Pancreas (tissue), 10 donors: ENCODE results near the gene MYL3. TPM values are rescaled to one million over a fixed set of nuclear protein-coding genes. Genes with fewer than 3 reads are reported as not detected.

Experiments used
- ATAC-seq, 4 donors: fragments of 200-7000 bp; cut with Tn5 transposase; one replicate each; pipeline versions ENCODE4 v1.8.0 to v1.9.1; 2020; ENCODE audit warnings: mild to moderate bottlenecking in 4 of 4, moderate library complexity in 4 of 4
- DNase-seq, 6 donors: peaks; one replicate each; pipeline ENCODE4 v3.0.0-alpha.2; 2020
- FAIRE-seq: peaks from 2 replicates; lab custom pipeline; 2012; peaks lifted over from hg19 to GRCh38; lab: Jason Lieb, UNC
- H3K27ac ChIP-seq, 4 donors: fragments of 200-600 bp; sonication (generic); 1 replicate in 3 of 4; 2 replicates in 1 of 4; pipeline versions ENCODE4 v1.5.0 to v1.8.0; 2020
- H3K27me3 ChIP-seq, 4 donors: fragments of 200-600 bp; one replicate each; pipeline ENCODE4 v1.8.0; 2021
- H3K36me3 ChIP-seq, 3 donors: fragments of 200-600 bp; sonication (generic) in 1 of 3; one replicate each; pipeline versions ENCODE4 v1.5.0 to v1.8.0; 2020 to 2021
- H3K4me1 ChIP-seq, 3 donors: fragments of 200-600 bp; one replicate each; pipeline ENCODE4 v1.8.0; 2021
- H3K4me3 ChIP-seq, 4 donors: fragments of 200-600 bp; sonication (generic) in 2 of 4; one replicate each; pipeline versions ENCODE4 v1.5.0 to v1.8.0; 2020 to 2021
- H3K9me3 ChIP-seq, 4 donors: fragments of 200-600 bp; one replicate each; pipeline ENCODE4 v1.8.0; 2021
- WGBS, 2 donors: extraction: QIAGEN DNeasy Blood & Tissue Kit; methylation state at CpG; one replicate each; pipeline ENCODE4 v1.1.7; 2013; 5-methylcytosine and 5-hydroxymethylcytosine counted together
- intact Hi-C, 3 donors: fragments of 100-400 bp; cut with DNase I; formaldehyde crosslinking; loops; one replicate each; pipeline versions ENCODE4 v1.11.1 to v1.14.2; 2022
- polyA plus RNA-seq, 2 donors: library from polyadenylated mRNA; stranded (reverse); fragments of 200-250 nt; gene quantifications; one replicate each; pipeline ENCODE4 v1.2.3, GENCODE V29; 2013
- total RNA-seq, 6 donors: library from RNA; stranded (reverse); fragmentation: NEBNext Ultra II Directional in 4 of 6; extraction: Animal tissue kit (Norgen Biotek cat#: 25700) in 4 of 6; gene quantifications; one replicate each; pipeline versions ENCODE4 v1.2.1 to v1.2.4, GENCODE V29; 2021 to 2023
- TF ChIP-seq, protein P1 (sequence below), 4 donors: fragments of 200-600 bp; sonication (generic) in 3 of 4; IDR thresholded peaks; one replicate each; pipeline versions ENCODE4 v1.5.0 to v1.8.0; 2021; ENCODE audit warnings: antibody characterized with exemption in 4 of 4
- donor health status: healthy with polysubstance abuse.
- donor health status: DM: no; HTN: no; CAD: no; lungs with moderate emphysema.
- donor health status: DM: no; HTN: no; CAD: no.
- donor health status: control.
- donor health status: control.
- donor health status: Bipolar disorder and iron deficiency.
- donor health status: DM: yes; HTN: yes; CAD: no.
- donor health status: DM: no; HTN: no; CAD: no.
- donor health status: DM: no; HTN: no; CAD: no.
- donor health status: DM: yes; HTN: yes; CAD: no.

The MYL3 gene
- total and polyA plus RNA-seq, 8 donors = 0.26 to 2.5 (median 0.71) TPM; not detected in 2

DNA sequence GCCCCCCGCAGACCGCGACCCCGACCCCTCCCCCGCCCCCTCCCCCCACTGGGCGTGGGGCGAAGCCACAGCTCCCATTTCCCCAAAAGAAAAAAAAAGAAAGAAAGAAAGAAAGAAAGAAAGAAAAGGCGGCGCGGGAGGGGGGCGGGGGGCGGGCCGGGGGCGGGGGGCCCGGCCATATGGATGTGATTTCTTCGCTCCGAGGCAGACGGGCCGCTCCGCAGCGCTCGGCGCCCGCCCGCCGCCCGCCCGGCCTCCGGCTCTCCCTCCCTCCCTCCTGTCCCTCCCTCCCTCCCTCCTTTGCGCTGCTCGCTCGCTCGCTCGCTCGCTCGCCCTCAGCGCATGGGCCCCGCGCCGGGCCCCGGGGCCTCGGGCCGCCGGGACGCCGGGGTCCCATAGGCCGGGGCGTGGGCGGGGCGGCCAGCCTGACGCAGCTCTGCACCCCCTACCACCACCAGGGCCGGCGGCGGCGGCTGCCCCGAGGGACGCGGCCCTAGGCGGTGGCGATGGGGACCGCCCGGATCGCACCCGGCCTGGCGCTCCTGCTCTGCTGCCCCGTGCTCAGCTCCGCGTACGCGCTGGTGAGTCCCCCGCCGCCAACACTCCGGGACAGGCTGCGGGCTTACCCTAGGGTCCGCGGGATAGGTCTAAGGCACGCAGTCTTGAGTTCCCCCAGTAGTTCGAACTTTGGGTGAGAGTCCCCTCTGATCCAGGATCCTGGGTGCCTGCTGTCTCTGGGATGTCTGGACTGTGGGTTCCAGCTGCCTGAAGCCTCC is 20.0 kb upstream of the MYL3 start:
- ATAC-seq (peak; percentile 57 to 75 (median 62)), DNase-seq (no peak), FAIRE-seq (no peak)
- Histone ChIP-seq H3K9me3 (no peaks in the 10 kb centered on the region), H3K27ac (no peak overlapping the region), H3K27me3 (peaks cover 0 to 4% (median 0%) of the 10 kb centered on the region in 4 donors), H3K4me3 (peak overlapping the region in 3 of 4 donors; percentile 33 to 55 (median 35)), H3K4me1 (peaks cover 0 to 4% (median 3%) of the 10 kb centered on the region in 3 donors), H3K36me3 (no peaks in the 10 kb centered on the region)
- WGBS, 2 donors = 5 to 15% methylated on average over 28 to 66 of the region's 78 CpGs
- TF ChIP-seq, protein P1, sequence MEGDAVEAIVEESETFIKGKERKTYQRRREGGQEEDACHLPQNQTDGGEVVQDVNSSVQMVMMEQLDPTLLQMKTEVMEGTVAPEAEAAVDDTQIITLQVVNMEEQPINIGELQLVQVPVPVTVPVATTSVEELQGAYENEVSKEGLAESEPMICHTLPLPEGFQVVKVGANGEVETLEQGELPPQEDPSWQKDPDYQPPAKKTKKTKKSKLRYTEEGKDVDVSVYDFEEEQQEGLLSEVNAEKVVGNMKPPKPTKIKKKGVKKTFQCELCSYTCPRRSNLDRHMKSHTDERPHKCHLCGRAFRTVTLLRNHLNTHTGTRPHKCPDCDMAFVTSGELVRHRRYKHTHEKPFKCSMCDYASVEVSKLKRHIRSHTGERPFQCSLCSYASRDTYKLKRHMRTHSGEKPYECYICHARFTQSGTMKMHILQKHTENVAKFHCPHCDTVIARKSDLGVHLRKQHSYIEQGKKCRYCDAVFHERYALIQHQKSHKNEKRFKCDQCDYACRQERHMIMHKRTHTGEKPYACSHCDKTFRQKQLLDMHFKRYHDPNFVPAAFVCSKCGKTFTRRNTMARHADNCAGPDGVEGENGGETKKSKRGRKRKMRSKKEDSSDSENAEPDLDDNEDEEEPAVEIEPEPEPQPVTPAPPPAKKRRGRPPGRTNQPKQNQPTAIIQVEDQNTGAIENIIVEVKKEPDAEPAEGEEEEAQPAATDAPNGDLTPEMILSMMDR (IDR thresholded peaks at IDR 0.05) = no peak
- intact Hi-C loops = no loop called here

DNA sequence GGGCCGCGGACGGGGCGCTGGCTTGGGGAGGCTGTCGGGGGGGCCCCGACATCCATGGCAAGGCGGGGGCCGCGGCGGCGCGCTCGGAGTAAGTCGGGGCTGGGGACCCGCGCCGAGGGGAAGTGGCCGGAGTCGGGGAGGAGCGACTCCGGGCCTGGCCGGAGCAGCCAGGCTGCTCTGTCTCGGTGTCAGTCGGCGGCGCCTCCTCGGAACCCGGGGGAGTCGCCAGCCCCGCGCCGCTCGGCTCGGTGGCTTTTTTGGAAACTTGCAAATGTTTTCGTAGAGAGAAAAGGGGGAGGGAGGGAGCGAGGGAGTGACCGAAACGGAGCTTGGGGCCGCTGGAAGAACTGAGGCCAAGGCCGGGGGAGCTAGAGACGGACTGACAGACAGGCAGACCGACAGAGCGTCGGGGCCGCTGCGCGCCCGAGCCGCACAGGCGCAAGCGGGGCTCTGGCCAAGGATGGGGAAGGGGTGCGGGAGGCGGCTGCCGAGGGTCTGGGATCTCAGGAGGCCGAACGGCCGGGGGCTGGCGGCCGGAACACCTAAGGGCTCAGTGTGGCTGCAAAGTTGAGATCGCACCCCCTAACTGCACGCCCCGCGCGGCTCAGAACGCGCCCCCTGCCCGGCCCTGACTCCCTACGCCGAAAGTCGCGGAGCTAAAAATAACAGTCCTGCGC is 19.3 kb upstream of the MYL3 start:
- TF ChIP-seq, protein P1 (IDR thresholded peaks at IDR 0.05) = no peak
- ATAC-seq (peak; percentile 39 to 52 (median 45)), DNase-seq (peak in 1 of 6 donors; percentile 72), FAIRE-seq (no peak)
- H3K9me3 ChIP-seq = no peaks in the 10 kb centered on the region
- H3K4me1 ChIP-seq = peaks cover 0 to 4% (median 3%) of the 10 kb centered on the region in 3 donors
- H3K27me3 ChIP-seq = peaks cover 0 to 4% (median 0%) of the 10 kb centered on the region in 4 donors
- intact Hi-C loops = no loop called here
- H3K27ac ChIP-seq = no peak overlapping the region
- peak overlapping the region in 3 of 4 donors; percentile 33 to 55 (median 35) for H3K4me3 ChIP-seq
- 0 to 1% methylated on average over 70 to 72 of the region's 72 CpGs for WGBS, 2 donors
- H3K36me3 ChIP-seq = no peaks in the 10 kb centered on the region

DNA sequence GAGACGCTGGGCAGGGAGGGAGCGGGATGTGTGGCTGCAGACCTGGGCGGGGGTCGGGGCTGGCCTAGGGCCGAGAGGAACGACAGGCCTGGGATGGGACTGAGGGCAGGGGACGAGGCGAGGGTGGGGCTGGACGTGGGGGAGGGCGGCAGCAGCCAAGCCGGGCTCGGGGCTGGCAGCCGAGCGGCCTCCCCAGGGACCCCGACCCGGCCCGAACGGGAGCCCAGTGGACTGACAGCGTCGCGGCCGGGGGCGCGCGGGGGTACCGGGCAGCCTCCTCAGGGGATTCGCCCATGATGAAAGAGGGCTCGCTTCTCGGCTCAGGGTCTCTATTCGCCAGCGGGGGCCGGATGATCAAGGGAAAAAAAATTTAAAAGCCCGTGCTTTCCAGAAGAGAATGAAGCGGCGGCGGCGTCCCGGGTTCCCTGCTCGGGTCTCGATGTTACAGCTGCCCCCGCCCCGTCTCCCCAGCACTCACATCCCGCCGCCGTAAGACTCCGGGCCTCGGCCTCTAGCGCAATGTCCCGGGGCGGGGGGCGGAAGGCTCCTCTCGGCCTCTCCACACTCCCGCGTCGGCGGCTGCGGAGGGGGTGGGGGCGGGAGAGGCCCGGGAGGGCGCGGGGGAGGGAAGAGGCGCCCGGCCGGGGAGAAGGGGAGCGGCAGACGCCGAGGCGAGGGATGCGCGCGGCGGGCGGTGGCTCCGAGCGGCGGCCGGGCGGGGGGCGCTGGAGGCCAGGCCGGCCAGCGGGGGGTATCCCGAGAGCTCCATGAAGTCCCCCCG is 18.5 kb upstream of the MYL3 start:
- FAIRE-seq = no peak
- intact Hi-C loops = no loop called here
- TF ChIP-seq, protein P1 (IDR thresholded peaks at IDR 0.05) = no peak
- peaks cover 0 to 4% (median 0%) of the 10 kb centered on the region in 4 donors for H3K27me3 ChIP-seq
- DNase-seq = no peak
- H3K27ac ChIP-seq = no peak overlapping the region
- 6 to 7% methylated on average over 56 to 83 of the region's 83 CpGs for WGBS, 2 donors
- peaks cover 0 to 4% (median 3%) of the 10 kb centered on the region in 3 donors for H3K4me1 ChIP-seq
- no peaks in the 10 kb centered on the region for H3K9me3 ChIP-seq
- peak overlapping the region in 3 of 4 donors; percentile 33 to 55 (median 35) for H3K4me3 ChIP-seq
- ATAC-seq = peak in 3 of 4 donors; percentile 17 to 45 (median 34)
- no peaks in the 10 kb centered on the region for H3K36me3 ChIP-seq

DNA sequence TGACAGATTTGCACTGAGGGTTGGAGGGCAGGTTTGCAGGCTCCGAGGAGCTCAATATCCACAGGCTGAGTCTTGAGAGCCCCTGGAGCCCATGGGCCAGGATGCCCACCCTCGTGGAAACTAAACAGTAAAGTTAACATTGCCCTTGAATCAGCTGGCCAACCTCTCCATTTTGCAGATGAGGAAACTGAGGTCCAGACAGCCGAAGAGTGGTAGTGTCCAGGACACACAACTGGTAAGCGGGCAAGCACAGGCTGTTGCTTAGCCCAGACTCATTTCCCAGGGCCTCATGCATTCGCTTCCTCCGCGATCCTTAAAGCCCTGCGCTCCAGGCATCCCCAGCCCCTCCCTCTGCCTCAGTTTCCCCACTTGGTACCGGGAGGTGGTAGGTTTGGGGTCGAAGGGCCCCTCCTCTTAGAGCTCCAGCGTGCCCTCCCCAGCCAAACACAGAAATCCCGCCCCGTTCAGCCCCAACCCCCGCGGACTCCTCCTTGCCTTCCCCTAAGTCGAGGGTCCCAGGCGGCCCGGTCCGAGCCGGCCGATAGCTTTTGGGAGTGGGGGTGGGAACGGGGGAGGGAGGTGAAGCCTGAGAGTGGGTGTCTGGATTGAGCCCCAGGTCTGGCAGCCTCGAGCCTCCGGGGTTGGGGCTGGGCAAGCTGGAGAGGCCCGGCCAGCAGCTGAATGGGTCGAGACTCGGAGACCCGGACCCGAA is 17.8 kb upstream of the MYL3 start:
- peak in 1 of 6 donors; percentile 79 for DNase-seq
- H3K4me3 ChIP-seq = no peak overlapping the region
- H3K27ac ChIP-seq = no peak overlapping the region
- H3K9me3 ChIP-seq = no peaks in the 10 kb centered on the region
- no peak for ATAC-seq
- intact Hi-C loops = no loop called here
- no peak for FAIRE-seq
- no peaks in the 10 kb centered on the region for H3K36me3 ChIP-seq
- WGBS, 2 donors = 48 to 49% methylated on average over 29 of the region's 29 CpGs
- peaks cover 0 to 4% (median 3%) of the 10 kb centered on the region in 3 donors for H3K4me1 ChIP-seq
- TF ChIP-seq, protein P1 (IDR thresholded peaks at IDR 0.05) = no peak
- H3K27me3 ChIP-seq = peaks cover 0 to 4% (median 0%) of the 10 kb centered on the region in 4 donors
